Measurements from ENCODE around the gene FCRL1. TPM values are rescaled to one million over a fixed set of nuclear protein-coding genes. Genes with fewer than 3 reads are reported as not detected.

Gene FCRL1
- total RNA-seq, 3 donors from 2014 or later = 0.17 to 1.4 TPM; not detected in 1

GRCh38 chr1:157770442-157771043 lies 49.4 kb downstream of the FCRL1 start:
- intact Hi-C loops (cut with DNase I, micrococcal nuclease) = no loop called here
- no peak for ATAC-seq

DNA sequence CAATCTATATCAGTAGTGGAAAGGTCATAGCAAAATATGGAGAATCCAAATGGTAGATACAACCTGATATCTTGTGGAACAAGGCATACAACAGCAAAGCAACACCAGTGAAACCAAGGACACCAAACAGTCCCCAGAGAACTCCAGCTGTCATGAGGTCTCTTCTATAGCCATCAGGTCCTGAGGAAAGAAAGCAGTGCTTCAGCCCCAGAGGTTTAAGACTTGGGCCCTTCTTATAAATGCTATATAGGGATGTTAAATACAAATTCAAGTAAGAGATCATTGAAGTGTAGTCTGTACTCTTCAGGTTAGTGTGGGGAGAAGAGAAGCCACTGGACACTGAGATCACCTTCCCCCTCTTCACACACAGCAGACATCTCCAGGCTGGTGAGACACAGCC lies 53.1 kb downstream of the FCRL1 start:
- Histone ChIP-seq H3K4me3 (no peak overlapping the region), H3K9me3 (no peaks in the 10 kb centered on the region), H3K4me1 (ENCODE audit: low read depth) (no peaks in the 10 kb centered on the region), H3K36me3 (ENCODE audit: low read depth) (no peaks in the 10 kb centered on the region)
- ATAC-seq (no peak), DNase-seq (no peak)
- intact Hi-C loops (cut with DNase I, micrococcal nuclease) = no loop called here
- TF ChIP-seq, protein P1, sequence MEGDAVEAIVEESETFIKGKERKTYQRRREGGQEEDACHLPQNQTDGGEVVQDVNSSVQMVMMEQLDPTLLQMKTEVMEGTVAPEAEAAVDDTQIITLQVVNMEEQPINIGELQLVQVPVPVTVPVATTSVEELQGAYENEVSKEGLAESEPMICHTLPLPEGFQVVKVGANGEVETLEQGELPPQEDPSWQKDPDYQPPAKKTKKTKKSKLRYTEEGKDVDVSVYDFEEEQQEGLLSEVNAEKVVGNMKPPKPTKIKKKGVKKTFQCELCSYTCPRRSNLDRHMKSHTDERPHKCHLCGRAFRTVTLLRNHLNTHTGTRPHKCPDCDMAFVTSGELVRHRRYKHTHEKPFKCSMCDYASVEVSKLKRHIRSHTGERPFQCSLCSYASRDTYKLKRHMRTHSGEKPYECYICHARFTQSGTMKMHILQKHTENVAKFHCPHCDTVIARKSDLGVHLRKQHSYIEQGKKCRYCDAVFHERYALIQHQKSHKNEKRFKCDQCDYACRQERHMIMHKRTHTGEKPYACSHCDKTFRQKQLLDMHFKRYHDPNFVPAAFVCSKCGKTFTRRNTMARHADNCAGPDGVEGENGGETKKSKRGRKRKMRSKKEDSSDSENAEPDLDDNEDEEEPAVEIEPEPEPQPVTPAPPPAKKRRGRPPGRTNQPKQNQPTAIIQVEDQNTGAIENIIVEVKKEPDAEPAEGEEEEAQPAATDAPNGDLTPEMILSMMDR (IDR thresholded peaks at IDR 0.05) = no peak

More at GRCh38 chr1:157770442-157771043, 49.4 kb downstream of the FCRL1 start:
- H3K9me3 ChIP-seq = no peaks in the 10 kb centered on the region
- peaks cover 12% of the 10 kb centered on the region for H3K4me1 ChIP-seq (ENCODE audit: low read depth)
- TF ChIP-seq, protein P1 (IDR thresholded peaks at IDR 0.05) = no peak
- no peaks in the 10 kb centered on the region for H3K36me3 ChIP-seq (ENCODE audit: low read depth)
- H3K4me3 ChIP-seq = no peak overlapping the region
- DNase-seq = no peak

- ATAC-seq (no peak), DNase-seq (no peak)
- intact Hi-C loops (cut with DNase I, micrococcal nuclease) = no loop called here
- no peaks in the 10 kb centered on the region for H3K4me1 ChIP-seq (ENCODE audit: low read depth)
- TF ChIP-seq, protein P1 (IDR thresholded peaks at IDR 0.05) = no peak
- H3K36me3 ChIP-seq (ENCODE audit: low read depth) = no peaks in the 10 kb centered on the region
- H3K9me3 ChIP-seq = no peaks in the 10 kb centered on the region
- no peak overlapping the region for H3K4me3 ChIP-seq
Observed at GRCh38 chr1:157758018-157758417, 61.9 kb downstream of the FCRL1 start.

- intact Hi-C loops (cut with DNase I, micrococcal nuclease) = no loop called here
- Histone ChIP-seq H3K4me3 (no peak overlapping the region), H3K36me3 (ENCODE audit: low read depth) (no peaks in the 10 kb centered on the region), H3K9me3 (no peaks in the 10 kb centered on the region), H3K4me1 (ENCODE audit: low read depth) (no peaks in the 10 kb centered on the region)
- ATAC-seq (no peak), DNase-seq (no peak)
- TF ChIP-seq, protein P1 (IDR thresholded peaks at IDR 0.05) = no peak
Observed at GRCh38 chr1:157753611-157754010, 66.3 kb downstream of the FCRL1 start.

- DNase-seq = no peak
- no peak for ATAC-seq
- Histone ChIP-seq H3K4me3 (no peak overlapping the region), H3K9me3 (no peaks in the 10 kb centered on the region), H3K36me3 (ENCODE audit: low read depth) (no peaks in the 10 kb centered on the region), H3K4me1 (ENCODE audit: low read depth) (no peaks in the 10 kb centered on the region)
- intact Hi-C loops (cut with DNase I, micrococcal nuclease) = no loop called here
- TF ChIP-seq, protein P1 (IDR thresholded peaks at IDR 0.05) = no peak
Observed at GRCh38 chr1:157751283-157751682, 68.6 kb downstream of the FCRL1 start.

Data from mucosa of descending colon (tissue), 3 donors.